ENCODE measurements around the gene CD164L2.
"Not testable (repeated sequence)": the region's sequence is repeated elsewhere in the genome, so short reads cannot be mapped to it uniquely, and the experiment has no call there.

CD164L2 gene

GRCh38 chr1:27383039-27383605, at the start of gene CD164L2:
TSS of gene CD164L2 (minus strand) at chr1:27383333. CDS start at chr1:27383239, 94 bp downstream.
- DNase-seq, result no peak

GRCh38 chr1:27432725-27433124, 49.6 kb upstream of the CD164L2 start:
- DNase-seq, result not testable (repeated sequence)

GRCh38 chr1:27431601-27431940, 48.4 kb upstream of the CD164L2 start:
- DNase-seq, result no peak

- DNase-seq, result peak; percentile 80 to 84
Measured at GRCh38 chr1:27430903-27431600, 47.9 kb upstream of the CD164L2 start.

GRCh38 chr1:27429029-27429425, 45.9 kb upstream of the CD164L2 start:
- DNase-seq, result no peak

- peak; percentile 57 to 63 for DNase-seq
Measured at GRCh38 chr1:27428316-27429028, 45.3 kb upstream of the CD164L2 start.

- no peak for DNase-seq
Measured at GRCh38 chr1:27427816-27428315, 44.7 kb upstream of the CD164L2 start.

GRCh38 chr1:27427329-27427728, 44.2 kb upstream of the CD164L2 start:
- no peak for DNase-seq

GRCh38 chr1:27423709-27424108, 40.6 kb upstream of the CD164L2 start:
- no peak for DNase-seq

- DNase-seq, result no peak
Measured at GRCh38 chr1:27418326-27419185, 35.4 kb upstream of the CD164L2 start.

- no peak for DNase-seq
Measured at GRCh38 chr1:27417713-27418112, 34.6 kb upstream of the CD164L2 start.

GRCh38 chr1:27416387-27417111, 33.4 kb upstream of the CD164L2 start:
- peak; percentile 74 to 75 for DNase-seq

- no peak for DNase-seq
Measured at GRCh38 chr1:27414091-27414490, 31.0 kb upstream of the CD164L2 start.

- no peak for DNase-seq
Measured at GRCh38 chr1:27413004-27413403, 29.9 kb upstream of the CD164L2 start.

GRCh38 chr1:27412502-27412901, 29.4 kb upstream of the CD164L2 start:
- no peak for DNase-seq

- DNase-seq, result no peak
Measured at GRCh38 chr1:27410709-27411108, 27.6 kb upstream of the CD164L2 start.

GRCh38 chr1:27409669-27410068, 26.5 kb upstream of the CD164L2 start:
- no peak for DNase-seq

GRCh38 chr1:27408151-27408550, 25.0 kb upstream of the CD164L2 start:
- no peak for DNase-seq

GRCh38 chr1:27406791-27407190, 23.7 kb upstream of the CD164L2 start:
- DNase-seq, result not testable (repeated sequence)

GRCh38 chr1:27406362-27406680, 23.2 kb upstream of the CD164L2 start:
- no peak for DNase-seq

GRCh38 chr1:27405598-27406361, 22.6 kb upstream of the CD164L2 start:
- DNase-seq, result not testable (repeated sequence)

- no peak for DNase-seq
Measured at GRCh38 chr1:27405074-27405473, 21.9 kb upstream of the CD164L2 start.

Data from Kasumi-1 (cell line).